Esophagus muscularis mucosa (tissue), 4 donors: ENCODE data around the gene WBP11. TPM values are rescaled to one million over a fixed set of nuclear protein-coding genes. Genes with fewer than 3 reads are reported as not detected.

Experiments
- DNase-seq: peaks from one replicate; pipeline ENCODE4 v3.0.0-alpha.2; 2017; ENCODE audit errors: extremely low spot score
- H3K27ac ChIP-seq, 4 donors: fragments of 200-600 bp; sonication (generic); replicated peaks in 1 of 4; 1 replicate in 3 of 4; 2 replicates in 1 of 4; pipeline ENCODE4 v1.5.1; 2016 to 2019; ENCODE audit warnings: mild to moderate bottlenecking in 1 of 4
- H3K27me3 ChIP-seq, 4 donors: fragments of 200-600 bp; sonication (generic); one replicate each; pipeline versions ENCODE4 v1.5.1 to v1.6.0; 2016 to 2019
- H3K36me3 ChIP-seq, 4 donors: fragments of 200-600 bp; sonication (generic); one replicate each; pipeline ENCODE4 v1.5.1; 2016 to 2019
- H3K4me1 ChIP-seq, 4 donors: fragments of 200-600 bp; sonication (generic); one replicate each; pipeline ENCODE4 v1.5.1; 2016 to 2019
- H3K4me3 ChIP-seq, 4 donors: fragments of 200-600 bp; sonication (generic); 1 replicate in 2 of 4; 2 replicates in 2 of 4; pipeline ENCODE4 v1.5.1; 2016 to 2019; ENCODE audit warnings: mild to moderate bottlenecking in 4 of 4, moderate library complexity in 1 of 4
- H3K9me3 ChIP-seq, 4 donors: fragments of 200-600 bp; sonication (generic); 1 replicate in 3 of 4; 2 replicates in 1 of 4; pipeline ENCODE4 v1.5.1; 2016 to 2019
- EP300 ChIP-seq: sonication (generic); formaldehyde crosslinking; IDR thresholded peaks from one replicate; pipeline ENCODE4 v1.6.1; 2017; ENCODE audit warnings: antibody characterized with exemption
- POLR2A ChIP-seq: fragments of 450-650 bp; IDR thresholded peaks from one replicate; pipeline ENCODE4 v1.6.1; 2017; ENCODE audit warnings: antibody characterized with exemption, moderate library complexity, mild to moderate bottlenecking, low read depth
- POLR2AphosphoS5 ChIP-seq, 2 donors: sonication (generic); formaldehyde crosslinking; IDR thresholded peaks; one replicate each; pipeline ENCODE4 v1.6.1; 2017; ENCODE audit warnings: antibody characterized with exemption in 2 of 2
- WGBS: methylation state at CpG from one replicate; pipeline ENCODE4 v1.1.5; 2018; 5-methylcytosine and 5-hydroxymethylcytosine counted together
- intact Hi-C: fragments of 100-400 bp; cut with DNase I; formaldehyde crosslinking; loops from one replicate; pipeline ENCODE4 v1.15.1; 2023
- total RNA-seq, 4 donors: library from RNA; depleted of rRNA; stranded (reverse); fragments of >200 nt; gene quantifications; one replicate each; pipeline versions ENCODE4 v1.1.0 to v1.2.1, GENCODE V29; 2016
- TF ChIP-seq, protein P1 (sequence below), 3 experiments: fragments of 200-600 bp in 2 of 3; fragments of 450-650 bp in 1 of 3; sonication (generic) in 2 of 3; IDR thresholded peaks; one replicate each; pipeline ENCODE4 v1.5.1; 2017 to 2019; ENCODE audit warnings: antibody characterized with exemption in 3 of 3, mild to moderate bottlenecking in 2 of 3, moderate library complexity in 1 of 3

WBP11 gene
- total RNA-seq, 4 donors from 2014 or later, result 18.2 to 25.7 (median 19.1) TPM

DNA sequence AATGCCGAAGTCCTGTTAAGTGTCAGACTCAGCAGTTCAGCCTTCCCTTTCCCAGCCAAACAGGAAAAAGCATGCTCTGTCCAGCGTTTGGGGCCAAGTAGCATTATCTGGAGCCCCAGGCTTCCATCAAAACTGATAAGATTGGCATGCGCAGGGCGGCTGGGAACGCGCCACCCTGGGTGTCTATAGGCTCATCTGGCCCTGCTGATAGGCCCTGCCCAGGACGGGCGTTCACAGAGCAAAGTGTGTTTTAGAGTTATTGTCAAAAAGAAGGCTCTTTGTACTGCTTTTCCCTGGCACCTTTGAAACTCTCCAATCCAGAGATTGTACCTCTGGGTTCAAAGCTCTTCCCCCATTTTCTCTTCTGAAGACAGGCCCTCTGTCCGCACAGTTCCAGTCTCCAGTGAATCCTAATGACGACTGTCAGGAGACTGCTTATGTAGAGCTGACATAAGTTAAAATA, 40.2 kb upstream of the WBP11 start, which contains the start of gene ART4:
TSS of gene ART4 (minus strand) at position 102 of the 463 bp plus-strand sequence. CDS start 413 bp downstream, outside the sequence.
- no peaks in the 10 kb centered on the region for H3K36me3 ChIP-seq
- 81% methylated on average over 7 of the region's 10 CpGs for WGBS
- H3K27ac ChIP-seq, result peak within 1 kb of the TSS; percentile 53 to 61 (median 57)
- TF ChIP-seq, protein P1, sequence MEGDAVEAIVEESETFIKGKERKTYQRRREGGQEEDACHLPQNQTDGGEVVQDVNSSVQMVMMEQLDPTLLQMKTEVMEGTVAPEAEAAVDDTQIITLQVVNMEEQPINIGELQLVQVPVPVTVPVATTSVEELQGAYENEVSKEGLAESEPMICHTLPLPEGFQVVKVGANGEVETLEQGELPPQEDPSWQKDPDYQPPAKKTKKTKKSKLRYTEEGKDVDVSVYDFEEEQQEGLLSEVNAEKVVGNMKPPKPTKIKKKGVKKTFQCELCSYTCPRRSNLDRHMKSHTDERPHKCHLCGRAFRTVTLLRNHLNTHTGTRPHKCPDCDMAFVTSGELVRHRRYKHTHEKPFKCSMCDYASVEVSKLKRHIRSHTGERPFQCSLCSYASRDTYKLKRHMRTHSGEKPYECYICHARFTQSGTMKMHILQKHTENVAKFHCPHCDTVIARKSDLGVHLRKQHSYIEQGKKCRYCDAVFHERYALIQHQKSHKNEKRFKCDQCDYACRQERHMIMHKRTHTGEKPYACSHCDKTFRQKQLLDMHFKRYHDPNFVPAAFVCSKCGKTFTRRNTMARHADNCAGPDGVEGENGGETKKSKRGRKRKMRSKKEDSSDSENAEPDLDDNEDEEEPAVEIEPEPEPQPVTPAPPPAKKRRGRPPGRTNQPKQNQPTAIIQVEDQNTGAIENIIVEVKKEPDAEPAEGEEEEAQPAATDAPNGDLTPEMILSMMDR (IDR thresholded peaks at IDR 0.05), result no peak
- TF ChIP-seq POLR2AphosphoS5 (IDR thresholded peaks at IDR 0.05) (no peak), POLR2A (no peak), EP300 (no peak)
- intact Hi-C loops, result loop anchor here (5.0 to 10.0 kb wide), 3 partner anchors 89 to 311 kb away; no protein-coding TSS in a partner anchor
- H3K9me3 ChIP-seq, result no peaks in the 10 kb centered on the region
- H3K27me3 ChIP-seq, result no peaks in the 10 kb centered on the region
- DNase-seq, result no peak
- no peak within 1 kb of the TSS for H3K4me3 ChIP-seq
- peaks cover 42 to 68% (median 49%) of the 10 kb centered on the region in 4 donors for H3K4me1 ChIP-seq

DNA sequence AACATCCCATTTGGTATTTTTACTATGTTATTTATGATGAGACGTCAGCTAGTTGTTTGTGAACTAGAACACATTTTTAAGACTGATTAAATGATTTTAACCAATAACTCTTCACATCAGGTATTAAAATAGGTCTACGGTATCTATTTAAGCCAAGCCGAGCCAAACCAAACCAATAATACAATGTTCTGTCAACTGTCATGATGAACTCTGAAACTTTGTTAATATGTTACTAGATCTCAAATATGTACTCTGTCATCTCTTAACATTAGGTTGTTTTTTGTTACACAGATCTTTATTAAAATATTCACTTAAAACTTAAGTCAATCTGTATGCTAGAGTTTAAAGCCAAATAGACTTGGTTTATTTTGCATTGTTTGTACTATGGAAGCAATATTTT, 39.0 kb upstream of the WBP11 start:
- Histone ChIP-seq H3K4me1 (peaks cover 40 to 64% (median 44%) of the 10 kb centered on the region in 4 donors), H3K27ac (peak overlapping the region; percentile 53 to 61 (median 57)), H3K4me3 (no peak overlapping the region), H3K9me3 (no peaks in the 10 kb centered on the region), H3K36me3 (no peaks in the 10 kb centered on the region), H3K27me3 (no peaks in the 10 kb centered on the region)
- no peak for DNase-seq
- TF ChIP-seq, protein P1 (IDR thresholded peaks at IDR 0.05), result no peak
- no peak for TF ChIP-seq POLR2AphosphoS5 (IDR thresholded peaks at IDR 0.05)
- TF ChIP-seq EP300, result no peak
- no peak for TF ChIP-seq POLR2A
- 70% methylated on average over 3 of the region's 3 CpGs for WGBS
- intact Hi-C loops, result loop anchor here (5.0 to 10.0 kb wide), 3 partner anchors 90 to 312 kb away; no protein-coding TSS in a partner anchor

GRCh38 chr12:14841761-14842160, 38.5 kb upstream of the WBP11 start:
- Histone ChIP-seq H3K27ac (peak overlapping the region; percentile 53 to 61 (median 57)), H3K9me3 (no peaks in the 10 kb centered on the region), H3K4me3 (no peak overlapping the region), H3K4me1 (peaks cover 34 to 59% (median 41%) of the 10 kb centered on the region in 4 donors), H3K27me3 (no peaks in the 10 kb centered on the region), H3K36me3 (no peaks in the 10 kb centered on the region)
- no peak for DNase-seq
- intact Hi-C loops, result loop anchor here (5.0 to 10.0 kb wide), 3 partner anchors 91 to 313 kb away; no protein-coding TSS in a partner anchor
- TF ChIP-seq EP300 (no peak), POLR2AphosphoS5 (IDR thresholded peaks at IDR 0.05) (peak; percentile 58 to 80)
- WGBS, result 48% methylated on average over 3 of the region's 3 CpGs

- H3K27me3 ChIP-seq, result no peaks in the 10 kb centered on the region
- peaks cover 23 to 47% (median 31%) of the 10 kb centered on the region in 4 donors for H3K4me1 ChIP-seq
- intact Hi-C loops, result loop anchor here (5.0 to 10.0 kb wide), 3 partner anchors 92 to 314 kb away; no protein-coding TSS in a partner anchor
These were observed 37.3 kb upstream of the WBP11 start for GRCh38 chr12:14840616-14841015.

DNA sequence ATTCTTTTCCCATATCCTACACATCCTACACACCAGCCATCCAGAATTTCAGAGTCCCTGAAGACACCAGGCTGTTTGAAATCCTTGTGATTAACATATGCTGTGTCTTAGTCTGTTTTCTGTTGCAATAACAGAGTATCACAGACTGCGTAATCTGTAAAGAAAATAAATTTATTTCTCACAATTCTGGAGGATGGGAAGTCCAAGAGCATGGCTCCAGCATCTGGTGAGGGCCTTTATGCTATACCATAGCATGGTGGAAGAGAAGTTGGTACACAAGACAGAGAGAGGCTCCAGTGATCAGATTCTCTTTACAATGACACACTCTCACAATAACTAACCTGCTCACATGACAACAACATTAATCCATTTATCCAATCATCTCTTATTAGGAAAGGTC, 36.0 kb upstream of the WBP11 start:
- Histone ChIP-seq H3K27me3 (no peaks in the 10 kb centered on the region), H3K36me3 (no peaks in the 10 kb centered on the region), H3K4me1 (peaks cover 20 to 34% (median 28%) of the 10 kb centered on the region in 4 donors), H3K27ac (no peak overlapping the region), H3K4me3 (no peak overlapping the region), H3K9me3 (no peaks in the 10 kb centered on the region)
- DNase-seq, result no peak
- WGBS, result 88% methylated on average over 1 of the region's 1 CpG
- TF ChIP-seq POLR2AphosphoS5 (IDR thresholded peaks at IDR 0.05), result no peak
- no peak for TF ChIP-seq EP300
- TF ChIP-seq POLR2A, result no peak
- TF ChIP-seq, protein P1 (IDR thresholded peaks at IDR 0.05), result no peak
- intact Hi-C loops, result no loop called here

More at GRCh38 chr12:14840616-14841015, 37.3 kb upstream of the WBP11 start:
- 80% methylated on average over 4 of the region's 4 CpGs for WGBS
- no peak overlapping the region for H3K4me3 ChIP-seq
- H3K9me3 ChIP-seq, result no peaks in the 10 kb centered on the region
- H3K27ac ChIP-seq, result peak overlapping the region in 2 of 4 donors; percentile 53 to 57
- no peaks in the 10 kb centered on the region for H3K36me3 ChIP-seq
- no peak for TF ChIP-seq POLR2AphosphoS5 (IDR thresholded peaks at IDR 0.05)
- TF ChIP-seq, protein P1 (IDR thresholded peaks at IDR 0.05), result no peak
- TF ChIP-seq POLR2A, result no peak
- TF ChIP-seq EP300, result no peak
- DNase-seq, result no peak
